LNCAP (cell line): ENCODE measurements around the gene HSD17B12.

Experiments
- CTCF ChIP-seq: fragments of 450-650 bp; IDR thresholded peaks from 2 replicates; pipeline ENCODE4 v1.5.1; 2017; ENCODE audit warnings: mild to moderate bottlenecking

The HSD17B12 gene

GRCh38 chr11:43691806-43692205 is 11.3 kb downstream of the HSD17B12 start:
- no peak for TF ChIP-seq CTCF

DNA sequence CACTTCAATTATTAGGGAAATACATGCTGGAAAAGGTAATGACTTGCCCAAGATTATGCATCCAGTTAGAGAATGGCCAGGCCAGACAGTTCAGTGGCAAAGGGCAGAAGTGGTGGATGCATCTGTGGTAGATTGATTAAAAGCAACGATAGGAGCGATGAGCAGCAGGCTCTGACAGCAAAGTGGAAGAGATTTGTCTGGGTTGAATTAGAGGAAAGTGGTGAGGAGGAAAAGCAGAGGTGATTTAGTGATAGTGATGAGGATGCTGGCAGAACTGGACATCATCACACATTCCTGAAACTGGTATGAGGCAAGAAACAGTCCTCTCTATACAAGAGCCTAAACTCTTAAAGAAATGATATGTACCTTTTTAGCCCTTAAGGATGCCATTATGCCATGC is 12.5 kb downstream of the HSD17B12 start:
- no peak for TF ChIP-seq CTCF

GRCh38 chr11:43693731-43694130 is 13.2 kb downstream of the HSD17B12 start:
- no peak for TF ChIP-seq CTCF

DNA sequence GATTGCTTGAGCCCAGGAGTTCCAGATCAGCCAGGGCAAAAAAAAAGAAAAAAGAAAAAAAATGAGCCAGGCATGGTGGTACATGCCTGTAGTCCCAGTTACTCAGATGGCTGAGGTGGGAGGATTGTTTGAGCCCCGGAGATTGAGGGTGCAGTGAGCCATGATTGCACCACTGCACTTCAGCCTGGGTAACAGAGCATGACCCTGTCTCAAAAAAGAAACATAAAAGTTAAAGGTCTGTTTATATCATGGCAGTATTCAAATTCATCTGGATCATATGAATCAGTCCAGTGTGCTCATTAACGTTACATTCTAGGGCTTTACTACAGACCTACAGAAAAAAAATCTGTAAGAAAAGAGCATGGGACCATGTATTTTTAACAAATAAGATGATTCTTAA is 13.9 kb downstream of the HSD17B12 start:
- TF ChIP-seq CTCF: no peak

DNA sequence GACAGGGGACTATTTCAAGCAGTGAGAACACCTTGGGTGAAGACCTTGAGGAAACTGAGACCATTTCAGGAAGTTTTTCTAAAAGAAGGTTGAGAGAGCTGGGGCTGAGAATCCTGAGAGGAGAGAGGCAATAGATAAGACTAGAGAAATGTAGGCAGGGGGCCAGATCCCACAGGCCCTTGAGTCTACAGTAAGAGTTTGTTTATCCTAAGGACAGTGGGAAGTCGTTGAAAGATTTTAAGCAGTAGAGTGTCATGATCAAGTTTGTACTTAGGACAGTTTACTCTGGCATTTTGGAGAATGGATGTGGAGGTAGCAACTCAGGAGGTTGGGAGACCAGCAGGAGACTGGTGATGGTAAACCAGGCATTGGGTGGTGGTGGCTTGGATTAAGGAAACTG is 17.1 kb downstream of the HSD17B12 start:
- TF ChIP-seq CTCF: no peak

DNA sequence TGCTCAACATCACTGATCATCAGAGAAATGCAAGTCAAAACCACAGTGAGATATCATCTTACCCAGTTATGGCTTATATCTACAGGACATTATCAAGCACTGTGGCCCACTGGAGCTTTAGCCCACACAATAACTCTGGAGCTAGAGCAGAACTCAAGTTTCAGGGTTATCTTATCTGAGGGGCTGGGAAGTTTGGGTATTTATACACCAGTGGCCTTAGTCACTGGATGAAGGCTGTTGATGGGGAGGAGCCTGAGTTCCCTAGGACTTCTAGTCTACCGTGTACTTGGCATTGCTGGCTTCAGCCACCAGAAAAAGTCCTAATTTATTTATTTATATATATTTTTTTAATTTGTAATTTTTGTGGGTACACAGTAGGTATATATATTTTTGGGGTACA is 19.3 kb downstream of the HSD17B12 start:
- no peak for TF ChIP-seq CTCF

GRCh38 chr11:43706631-43707030 is 26.1 kb downstream of the HSD17B12 start:
- no peak for TF ChIP-seq CTCF

DNA sequence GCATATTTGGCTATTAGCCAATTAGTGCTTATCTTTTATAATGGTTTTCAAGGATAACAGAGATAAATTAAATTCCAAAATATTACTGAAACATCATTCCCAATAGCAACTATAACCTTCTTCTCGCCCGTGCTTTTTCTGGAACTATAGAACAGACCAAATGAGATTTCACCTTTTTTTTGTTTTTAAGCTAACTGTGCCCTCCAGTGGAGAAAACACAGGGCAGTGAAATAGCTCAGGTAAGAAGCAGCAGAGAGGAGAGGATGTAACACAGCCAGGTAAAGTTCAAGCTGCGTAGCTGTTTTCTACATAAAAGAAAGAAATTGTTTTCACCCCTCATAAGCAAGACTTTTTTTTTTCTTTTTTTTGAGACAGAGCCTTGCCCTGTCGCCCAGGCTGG is 28.2 kb downstream of the HSD17B12 start:
- TF ChIP-seq CTCF: peak; percentile 67
